HG03103 (cell line): ENCODE data around the gene ADAMTS17.

Experiments used
- ATAC-seq: cut with Tn5 transposase; IDR thresholded peaks from one replicate; pipeline ENCODE4 v1.9.1; 2021; ENCODE audit warnings: low read depth; ENCODE audit not compliant: unreplicated experiment

The ADAMTS17 gene

GRCh38 chr15:100058458-100058857, 283.3 kb downstream of the ADAMTS17 start:
- no peak for ATAC-seq

GRCh38 chr15:100057281-100057680, 284.5 kb downstream of the ADAMTS17 start:
- no peak for ATAC-seq

- no peak for ATAC-seq
Measured at GRCh38 chr15:100056411-100057072, 285.2 kb downstream of the ADAMTS17 start.

GRCh38 chr15:100055821-100056220, 286.0 kb downstream of the ADAMTS17 start:
- no peak for ATAC-seq

GRCh38 chr15:100054539-100054938, 287.2 kb downstream of the ADAMTS17 start:
- ATAC-seq = no peak

- ATAC-seq = no peak
Measured at GRCh38 chr15:100053474-100054121, 288.2 kb downstream of the ADAMTS17 start.

- no peak for ATAC-seq
Measured at GRCh38 chr15:100052716-100053473, 288.9 kb downstream of the ADAMTS17 start.

GRCh38 chr15:100050877-100051786, 290.6 kb downstream of the ADAMTS17 start:
- no peak for ATAC-seq

GRCh38 chr15:100049936-100050876, 291.6 kb downstream of the ADAMTS17 start:
- no peak for ATAC-seq

GRCh38 chr15:100049483-100049882, 292.3 kb downstream of the ADAMTS17 start:
- ATAC-seq = no peak

- no peak for ATAC-seq
Measured at GRCh38 chr15:100048736-100049135, 293.0 kb downstream of the ADAMTS17 start.

- ATAC-seq = no peak
Measured at GRCh38 chr15:100043692-100044091, 298.1 kb downstream of the ADAMTS17 start.

- ATAC-seq = no peak
Measured at GRCh38 chr15:100043068-100043641, 298.6 kb downstream of the ADAMTS17 start.

- no peak for ATAC-seq
Measured at GRCh38 chr15:100042558-100042957, 299.2 kb downstream of the ADAMTS17 start.

- no peak for ATAC-seq
Measured at GRCh38 chr15:100041127-100041828, 300.5 kb downstream of the ADAMTS17 start.

- no peak for ATAC-seq
Measured at GRCh38 chr15:100039994-100040393, 301.8 kb downstream of the ADAMTS17 start.

- no peak for ATAC-seq
Measured at GRCh38 chr15:100038736-100039135, 303.0 kb downstream of the ADAMTS17 start.

- ATAC-seq = no peak
Measured at GRCh38 chr15:100037901-100038300, 303.9 kb downstream of the ADAMTS17 start.

- no peak for ATAC-seq
Measured at GRCh38 chr15:100036015-100036414, 305.8 kb downstream of the ADAMTS17 start.
